ENCODE measurements around the gene SYT2. TPM values are rescaled to one million over a fixed set of nuclear protein-coding genes. Genes with fewer than 3 reads are reported as not detected.
"Not testable (repeated sequence)": the region's sequence is repeated elsewhere in the genome, so short reads cannot be mapped to it uniquely, and the experiment has no call there.

The SYT2 gene
- total RNA-seq, 1 donor = not detected

DNA sequence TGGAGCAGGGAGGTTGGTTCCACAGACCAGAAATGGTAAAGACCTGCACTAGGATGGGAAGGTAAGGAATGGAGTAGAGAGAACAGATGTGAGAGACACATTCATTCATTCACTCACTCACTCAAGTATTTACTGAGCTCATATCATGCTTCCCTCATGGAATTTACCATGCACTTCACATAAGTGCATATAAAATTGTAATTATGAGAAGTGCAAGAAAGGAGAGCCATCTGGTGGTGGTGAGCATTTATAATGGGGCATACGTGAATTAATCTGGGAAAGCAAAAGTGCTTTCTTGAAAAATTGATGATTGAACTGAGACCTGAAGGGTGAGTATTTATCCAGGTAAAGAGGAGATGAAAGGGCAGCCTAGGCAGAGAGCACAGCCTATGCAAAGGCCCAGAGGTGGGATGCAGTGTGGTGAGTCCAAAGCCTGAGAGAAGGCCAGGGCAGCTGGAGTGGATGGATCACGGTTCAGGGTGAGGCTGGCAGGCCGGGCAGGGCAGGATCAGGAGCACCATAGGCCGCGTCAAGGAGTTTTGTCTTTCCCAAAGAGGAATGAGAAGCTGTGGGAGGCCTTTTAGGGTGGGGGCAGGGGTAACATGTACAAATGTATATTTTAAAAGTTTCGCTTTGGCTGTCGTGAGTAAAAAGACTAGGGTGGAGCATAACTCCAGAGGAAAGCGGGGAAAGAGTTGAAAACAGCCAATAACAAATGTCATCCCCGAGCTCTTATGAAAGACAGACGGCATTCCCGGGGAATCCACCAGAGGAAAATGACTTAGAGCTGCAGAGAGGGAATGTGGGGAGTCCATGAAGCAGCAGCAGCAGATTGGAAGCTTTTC lies 95.7 kb downstream of the SYT2 start:
- DNase-seq (ENCODE audit: low read depth) = peak; percentile 13
- H3K4me3 ChIP-seq (ENCODE audit: low read depth, low read length) = not testable (repeated sequence)
- TF ChIP-seq, protein P1, sequence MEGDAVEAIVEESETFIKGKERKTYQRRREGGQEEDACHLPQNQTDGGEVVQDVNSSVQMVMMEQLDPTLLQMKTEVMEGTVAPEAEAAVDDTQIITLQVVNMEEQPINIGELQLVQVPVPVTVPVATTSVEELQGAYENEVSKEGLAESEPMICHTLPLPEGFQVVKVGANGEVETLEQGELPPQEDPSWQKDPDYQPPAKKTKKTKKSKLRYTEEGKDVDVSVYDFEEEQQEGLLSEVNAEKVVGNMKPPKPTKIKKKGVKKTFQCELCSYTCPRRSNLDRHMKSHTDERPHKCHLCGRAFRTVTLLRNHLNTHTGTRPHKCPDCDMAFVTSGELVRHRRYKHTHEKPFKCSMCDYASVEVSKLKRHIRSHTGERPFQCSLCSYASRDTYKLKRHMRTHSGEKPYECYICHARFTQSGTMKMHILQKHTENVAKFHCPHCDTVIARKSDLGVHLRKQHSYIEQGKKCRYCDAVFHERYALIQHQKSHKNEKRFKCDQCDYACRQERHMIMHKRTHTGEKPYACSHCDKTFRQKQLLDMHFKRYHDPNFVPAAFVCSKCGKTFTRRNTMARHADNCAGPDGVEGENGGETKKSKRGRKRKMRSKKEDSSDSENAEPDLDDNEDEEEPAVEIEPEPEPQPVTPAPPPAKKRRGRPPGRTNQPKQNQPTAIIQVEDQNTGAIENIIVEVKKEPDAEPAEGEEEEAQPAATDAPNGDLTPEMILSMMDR (IDR thresholded peaks at IDR 0.05; ENCODE audit: insufficient read depth, low read depth, low read length) = peak; percentile 18

DNA sequence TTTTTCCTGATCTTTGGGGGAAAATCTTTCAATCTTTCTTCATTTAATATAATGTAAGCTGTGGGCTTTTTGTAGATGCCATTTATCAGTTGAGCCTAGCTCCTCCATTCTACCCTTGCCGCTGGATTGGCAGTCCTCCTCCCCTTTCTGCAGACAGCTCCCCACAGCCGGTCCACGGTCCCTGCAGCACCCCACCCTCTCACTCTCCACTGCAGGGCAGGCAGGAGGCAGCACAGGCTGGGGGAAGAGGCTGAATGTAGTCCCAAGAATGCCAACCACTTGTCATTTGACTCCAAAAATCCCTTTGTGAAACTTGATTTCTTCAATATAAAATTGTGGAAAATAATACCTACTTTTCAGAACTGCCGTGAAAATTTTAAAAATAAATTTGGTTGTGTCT lies 96.7 kb downstream of the SYT2 start:
- DNase-seq (ENCODE audit: low read depth) = no peak
- H3K4me3 ChIP-seq (ENCODE audit: low read depth, low read length) = no peak overlapping the region
- TF ChIP-seq, protein P1 (IDR thresholded peaks at IDR 0.05; ENCODE audit: insufficient read depth, low read depth, low read length) = no peak

DNA sequence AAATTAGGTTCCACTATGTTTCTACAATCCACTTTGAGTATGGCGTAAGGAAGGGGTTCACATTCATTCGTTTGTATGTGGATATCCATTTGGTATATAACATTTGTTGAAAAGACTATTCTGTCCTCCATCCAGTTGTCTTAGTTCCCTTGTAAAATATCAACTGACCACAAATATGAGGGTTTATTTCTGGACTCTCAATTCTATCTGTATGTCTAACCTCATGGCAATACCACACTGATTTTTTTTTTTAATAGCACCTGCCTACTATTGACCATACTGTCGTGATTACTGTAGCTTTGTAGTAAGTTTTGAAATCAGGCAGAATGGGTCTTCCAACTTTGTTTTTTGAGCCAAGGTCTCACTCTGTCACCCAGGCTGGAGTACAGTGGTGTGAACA lies 98.2 kb downstream of the SYT2 start:
- H3K4me3 ChIP-seq (ENCODE audit: low read depth, low read length); DNase-seq (ENCODE audit: low read depth): not testable (repeated sequence)

DNA sequence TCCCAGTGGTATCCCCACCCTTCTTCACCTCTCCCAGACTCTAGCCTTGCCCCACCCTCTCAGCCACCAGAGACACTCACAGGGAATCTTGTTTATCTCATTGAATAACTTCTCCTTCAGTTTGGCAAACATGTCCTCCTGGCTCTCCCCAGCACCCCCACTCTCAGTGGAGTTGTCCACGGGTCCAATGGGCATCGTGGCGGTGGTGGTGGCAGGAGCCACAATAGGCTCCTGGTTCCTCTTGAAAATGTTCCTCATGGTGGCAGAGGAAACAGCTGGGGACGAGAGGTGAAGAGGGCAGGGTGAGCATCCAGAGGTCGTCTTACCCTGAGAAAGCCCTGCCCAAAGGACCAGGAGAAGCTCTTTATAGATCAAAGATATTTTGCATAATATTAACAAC lies 104.7 kb downstream of the SYT2 start:
- DNase-seq (ENCODE audit: low read depth) = no peak
- TF ChIP-seq, protein P1 (IDR thresholded peaks at IDR 0.05; ENCODE audit: insufficient read depth, low read depth, low read length) = no peak
- H3K4me3 ChIP-seq (ENCODE audit: low read depth, low read length) = no peak overlapping the region

DNA sequence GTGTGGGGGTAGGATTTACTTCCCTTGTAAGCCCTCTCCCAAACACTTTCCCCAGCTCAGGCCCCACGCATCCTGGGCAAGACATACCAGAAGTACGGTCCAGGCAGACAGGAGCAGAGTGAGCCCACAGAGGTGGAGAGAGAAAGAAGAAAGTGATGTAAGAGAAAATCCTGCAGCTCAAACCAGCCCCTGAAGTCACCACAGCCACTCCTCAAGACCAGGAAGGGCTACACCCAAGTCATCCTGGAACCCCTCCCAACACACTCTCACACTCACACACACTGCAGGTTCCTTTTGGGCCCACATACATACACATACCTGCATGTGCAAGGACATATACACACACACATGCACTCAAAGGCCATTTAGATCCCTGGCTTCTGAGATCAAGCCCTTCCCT lies 106.8 kb downstream of the SYT2 start:
- no peak overlapping the region for H3K4me3 ChIP-seq (ENCODE audit: low read depth, low read length)
- TF ChIP-seq, protein P1 (IDR thresholded peaks at IDR 0.05; ENCODE audit: insufficient read depth, low read depth, low read length) = no peak
- DNase-seq (ENCODE audit: low read depth) = no peak

DNA sequence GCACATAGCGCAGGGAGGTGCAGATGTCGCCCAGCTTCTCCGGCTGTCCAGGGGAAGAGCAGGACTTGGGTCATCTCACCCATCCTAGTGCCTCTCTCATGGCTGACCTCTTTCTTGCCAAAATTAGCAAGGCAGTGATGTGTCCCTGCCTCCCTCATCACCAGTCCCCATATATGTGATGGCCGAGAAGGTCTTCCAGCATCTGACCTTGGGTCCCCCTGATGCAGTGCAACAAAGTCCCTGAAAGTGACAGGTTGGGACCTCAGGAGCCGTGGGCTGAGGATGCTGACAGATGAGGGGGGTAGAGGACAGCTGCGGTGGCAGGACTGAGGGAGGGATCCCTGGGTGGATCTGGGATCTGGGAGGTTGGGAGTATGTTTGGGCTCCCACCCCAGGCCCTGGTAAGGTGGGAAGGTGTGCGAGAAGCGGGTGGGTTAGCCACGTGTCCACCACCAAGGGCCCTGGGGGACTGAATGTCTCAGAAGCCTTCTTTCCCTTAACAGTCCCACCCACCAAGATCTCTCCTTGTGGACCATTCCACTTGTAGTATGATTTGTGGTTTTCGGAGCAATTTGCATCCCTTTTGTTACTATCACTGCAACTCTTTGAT lies 109.7 kb downstream of the SYT2 start:
- no peak for DNase-seq (ENCODE audit: low read depth)
- H3K4me3 ChIP-seq (ENCODE audit: low read depth, low read length) = no peak overlapping the region
- TF ChIP-seq, protein P1 (IDR thresholded peaks at IDR 0.05; ENCODE audit: insufficient read depth, low read depth, low read length) = no peak

DNA sequence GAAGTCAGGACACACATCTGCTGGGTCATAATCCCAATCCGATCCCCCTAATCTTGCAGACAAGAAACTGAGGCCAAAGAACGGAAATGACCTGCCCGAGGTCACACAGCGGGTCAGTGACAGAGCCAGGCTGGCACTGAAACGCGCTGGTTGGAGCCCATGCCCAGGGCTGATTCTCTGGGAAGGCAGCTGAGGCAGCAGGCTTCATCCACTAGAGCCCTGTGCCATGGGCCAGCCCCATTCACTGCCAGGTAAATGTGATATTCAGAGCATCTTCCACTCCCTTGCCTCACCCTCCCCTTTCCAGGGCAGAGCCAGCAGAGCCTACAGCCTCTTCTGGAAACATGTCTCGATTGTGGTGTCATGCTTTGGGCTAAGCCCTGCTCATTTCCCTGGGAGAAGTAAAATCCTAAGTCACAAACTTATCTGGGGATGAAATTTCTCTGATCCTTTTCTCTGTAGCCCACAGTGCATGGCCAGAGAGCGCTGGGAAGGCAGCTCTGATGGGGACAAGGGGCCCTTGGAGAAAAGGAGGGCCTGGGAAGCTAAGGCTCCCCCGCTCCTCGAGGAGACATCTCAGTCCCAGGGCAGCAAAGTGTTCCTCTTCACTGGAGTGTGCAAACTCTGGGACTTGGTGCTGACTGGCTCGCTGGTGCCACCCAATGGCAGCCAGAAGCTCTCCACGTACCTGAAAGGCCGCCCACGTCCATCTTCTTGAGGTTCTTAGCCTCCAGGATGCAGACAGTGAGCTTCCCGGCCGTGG lies 110.4 kb downstream of the SYT2 start:
- TF ChIP-seq, protein P1 (IDR thresholded peaks at IDR 0.05; ENCODE audit: insufficient read depth, low read depth, low read length) = peak; percentile 90
- peak; percentile 82 for DNase-seq (ENCODE audit: low read depth)
- H3K4me3 ChIP-seq (ENCODE audit: low read depth, low read length) = no peak overlapping the region
